NCI-H748 treated with DMSO at 0.1 percent for 48 hours (cell line): ENCODE data around the gene LCORL.
"Not testable (repeated sequence)": the region's sequence is repeated elsewhere in the genome, so short reads cannot be mapped to it uniquely, and the experiment has no call there.

Experiments used
- DNase-seq: peaks from one replicate; lab custom pipeline; 2025; lab: John Stamatoyannopoulos, UW

LCORL gene

DNA sequence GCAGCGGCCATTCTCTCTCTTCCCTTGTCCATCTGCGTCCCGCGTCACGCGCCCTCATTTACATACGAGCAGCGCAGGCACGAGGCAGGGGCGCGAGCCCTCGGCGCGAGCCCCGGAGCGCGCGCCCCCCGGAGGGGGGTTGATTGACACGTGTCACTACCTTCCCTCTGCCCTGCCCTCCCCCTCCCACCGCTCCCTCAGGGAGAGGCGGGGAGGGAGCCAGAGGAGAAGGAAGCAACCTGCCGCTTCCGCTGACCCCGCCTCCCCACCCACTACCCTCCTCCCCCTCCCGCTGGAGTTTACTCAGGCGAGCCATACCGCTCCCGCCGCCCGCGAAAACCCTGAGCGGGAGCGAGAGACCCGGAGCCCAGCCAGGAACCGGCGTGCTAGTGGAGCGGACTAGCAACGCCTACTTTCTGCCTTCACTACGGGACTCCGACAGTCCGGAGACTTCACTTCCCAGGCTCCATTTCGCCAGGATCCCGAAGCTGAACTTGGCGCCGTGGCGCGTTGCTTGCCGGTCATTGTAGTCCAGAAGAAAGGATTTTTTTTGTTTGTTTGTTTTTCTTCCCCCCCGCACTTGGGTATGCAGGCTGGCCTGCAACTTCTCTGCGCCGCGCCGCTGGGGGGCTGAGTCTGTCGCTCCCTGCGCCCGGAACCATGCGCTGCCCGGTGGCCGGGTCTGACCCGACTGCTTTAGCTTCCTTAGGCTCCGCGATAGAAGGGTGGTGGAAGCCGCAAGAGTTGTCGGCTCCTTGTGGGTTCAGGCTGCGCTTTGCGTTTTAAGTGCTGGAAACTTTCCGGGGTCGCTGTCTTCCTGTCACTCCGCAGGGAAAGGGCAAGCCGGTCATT, at the start of gene LCORL:
Gene LCORL, minus strand, starts transcription at position 36 of the 852 bp plus-strand sequence. Its CDS starts 4 bp downstream, at position 32.
- peak; percentile 92 for DNase-seq

GRCh38 chr4:18069810-18070209, 48.3 kb upstream of the LCORL start:
- DNase-seq = no peak

- DNase-seq = no peak
Observed at GRCh38 chr4:18067031-18067430, 45.5 kb upstream of the LCORL start.

DNA sequence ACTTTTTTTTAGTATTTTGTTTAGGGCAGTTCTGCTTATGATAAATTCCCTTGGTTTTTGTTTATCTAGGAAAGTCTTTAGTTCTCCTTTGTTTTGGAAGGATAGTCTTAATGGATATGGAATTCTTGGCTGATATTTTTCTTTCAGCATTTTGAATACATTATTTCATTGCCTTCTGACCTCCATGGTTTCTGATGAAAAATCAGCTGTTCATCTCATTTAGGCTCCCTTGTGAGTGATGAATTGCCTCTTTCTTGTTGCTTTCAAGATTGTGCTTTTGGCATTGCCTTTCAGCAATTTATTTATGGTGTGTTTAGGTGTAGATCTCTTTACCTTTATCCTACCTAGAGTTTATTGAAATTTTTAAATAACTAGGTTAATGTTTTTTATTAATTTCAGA, 41.5 kb upstream of the LCORL start:
- no peak for DNase-seq

- DNase-seq = no peak
Observed at GRCh38 chr4:18057821-18058533, 36.4 kb upstream of the LCORL start.

GRCh38 chr4:18056030-18056429, 34.5 kb upstream of the LCORL start:
- DNase-seq = no peak

- no peak for DNase-seq
Observed at GRCh38 chr4:18052158-18052557, 30.6 kb upstream of the LCORL start.

DNA sequence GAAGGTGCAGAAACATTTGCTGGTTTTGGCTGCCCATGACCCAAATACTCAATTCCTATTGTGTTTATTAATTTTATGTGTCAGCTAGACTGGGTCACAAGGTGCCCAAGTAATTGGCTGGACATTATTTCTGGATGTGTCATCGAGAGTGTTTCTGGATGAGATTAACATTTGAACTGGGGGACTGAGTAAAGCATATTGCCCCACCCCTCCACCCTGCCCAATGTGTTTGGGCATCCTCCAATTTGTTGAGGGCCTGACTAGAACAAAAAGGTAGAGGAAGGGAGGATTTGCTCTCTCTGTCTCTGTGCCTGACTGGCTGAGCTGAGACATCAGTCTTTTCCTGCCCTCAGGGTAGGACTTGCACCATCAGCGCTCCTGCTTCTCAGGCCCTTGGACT, 29.7 kb upstream of the LCORL start:
- no peak for DNase-seq

DNA sequence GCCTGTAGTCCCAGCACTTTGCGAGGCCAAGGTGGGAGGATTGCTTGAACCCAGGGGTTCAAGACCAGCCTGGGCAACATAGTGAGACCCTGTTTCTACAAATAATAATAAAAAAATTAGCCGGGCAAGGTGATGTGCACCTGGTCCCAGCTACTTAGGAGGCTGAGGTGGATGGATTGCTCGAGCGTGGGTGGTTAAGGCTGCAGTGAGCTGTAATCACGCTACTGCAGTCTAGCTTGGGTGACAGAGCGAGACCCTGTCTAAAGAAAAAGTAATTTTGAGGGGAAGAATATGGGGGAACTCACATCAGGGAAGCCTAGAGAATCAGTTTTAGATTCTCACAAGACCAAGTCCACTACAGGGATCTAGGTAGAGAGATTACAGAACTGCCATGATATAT, 28.9 kb upstream of the LCORL start:
- no peak for DNase-seq

- no peak for DNase-seq
Observed at GRCh38 chr4:18049446-18049845, 27.9 kb upstream of the LCORL start.

DNA sequence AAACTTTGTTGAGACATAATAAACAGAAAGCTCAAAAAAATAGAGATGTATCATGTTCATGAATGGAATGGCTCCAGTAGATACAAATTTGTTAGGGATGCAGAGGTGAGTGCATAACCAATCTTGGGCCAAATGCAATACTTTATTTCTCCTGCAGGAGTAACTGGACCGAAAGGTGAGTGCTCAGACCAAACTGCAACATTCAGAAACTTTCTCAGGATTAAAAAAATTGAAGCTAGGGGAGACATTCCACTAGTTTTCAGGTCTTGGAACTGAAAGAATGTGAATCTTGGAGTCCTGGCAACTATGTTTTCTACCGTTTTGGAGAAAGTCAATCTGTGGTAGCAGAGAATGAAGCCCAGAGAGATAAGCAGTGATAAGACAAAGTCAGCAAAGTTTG, 21.2 kb upstream of the LCORL start:
- no peak for DNase-seq

- no peak for DNase-seq
Observed at GRCh38 chr4:18042012-18042411, 20.5 kb upstream of the LCORL start.

DNA sequence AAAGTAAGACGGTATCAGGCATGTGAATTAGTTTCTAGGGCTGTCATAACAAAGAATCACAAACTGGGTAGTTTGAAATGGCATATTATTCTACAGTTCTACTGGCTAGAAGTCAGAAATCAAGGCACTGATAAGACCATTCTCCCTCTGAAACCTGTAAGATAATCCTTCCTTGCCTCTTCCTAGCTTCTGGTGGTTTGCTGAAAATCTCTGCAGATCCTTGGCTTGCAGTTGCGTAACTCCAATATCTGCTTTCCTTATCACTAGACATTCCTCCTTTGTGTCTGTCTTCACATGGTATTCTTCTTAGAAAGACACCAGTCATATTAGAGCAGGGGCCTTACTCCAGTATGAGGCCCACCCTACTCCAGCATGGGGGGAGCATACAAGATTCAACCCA, 19.6 kb upstream of the LCORL start:
- DNase-seq = no peak

GRCh38 chr4:18039113-18039512, 17.6 kb upstream of the LCORL start:
- no peak for DNase-seq

DNA sequence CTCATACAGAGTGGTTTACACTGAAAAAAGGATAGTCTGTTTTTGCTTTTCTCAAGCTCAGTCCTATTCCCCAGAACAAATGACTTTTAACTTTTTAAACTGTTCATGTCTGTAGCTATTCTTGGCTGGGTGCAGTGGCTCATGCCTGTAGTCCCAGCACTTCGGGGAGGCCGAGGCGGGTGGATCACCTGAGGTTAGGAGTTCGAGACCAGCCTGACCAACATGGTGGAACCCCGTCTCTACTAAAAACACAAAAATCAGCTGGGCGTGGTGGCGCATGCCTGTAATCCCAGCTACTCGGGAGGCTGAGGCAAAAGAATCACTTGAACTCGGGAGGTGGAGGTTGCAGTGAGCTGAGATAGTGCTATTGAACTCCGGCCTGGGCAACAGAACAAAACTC, 14.8 kb upstream of the LCORL start:
- not testable (repeated sequence) for DNase-seq

DNA sequence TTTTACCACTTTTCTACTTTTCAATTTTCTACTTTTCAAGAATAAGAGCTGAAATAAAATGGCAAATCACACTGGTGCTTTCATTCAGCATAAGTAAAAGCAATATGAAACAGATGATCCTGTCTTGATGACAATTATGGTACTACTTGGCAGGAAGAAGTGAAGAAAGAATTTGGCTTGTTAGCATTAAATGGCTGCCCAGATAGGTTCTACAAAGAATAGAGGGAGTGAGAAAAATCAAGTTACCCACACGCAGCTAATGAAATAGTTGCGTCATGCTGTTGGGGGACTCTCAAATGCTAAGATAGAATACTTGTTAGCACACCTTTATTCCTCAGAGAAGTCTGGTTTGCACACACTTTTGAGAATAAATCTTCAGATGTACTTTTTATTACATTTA, 12.5 kb upstream of the LCORL start:
- DNase-seq = no peak

GRCh38 chr4:18033111-18034085, 11.8 kb upstream of the LCORL start:
- no peak for DNase-seq

DNA sequence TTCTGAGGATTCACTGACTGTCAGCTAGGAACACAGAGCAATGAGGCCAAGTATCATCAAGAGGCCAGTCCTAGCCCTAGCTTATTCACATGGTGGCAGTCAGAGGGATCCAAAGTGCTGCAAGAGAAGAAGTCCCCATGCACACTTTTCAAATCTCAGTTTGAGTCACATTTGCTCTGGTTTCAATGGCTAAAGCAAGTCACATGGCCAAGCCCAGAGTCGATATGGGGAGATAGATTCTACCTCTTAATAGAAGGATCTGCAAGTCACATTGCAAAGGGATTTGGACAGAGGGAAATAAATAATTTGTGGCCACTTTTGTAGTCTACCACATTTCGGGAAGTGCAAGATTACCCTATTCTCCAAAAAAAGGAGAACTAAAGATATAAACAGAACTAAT, 3.7 kb upstream of the LCORL start:
- DNase-seq = no peak

DNA sequence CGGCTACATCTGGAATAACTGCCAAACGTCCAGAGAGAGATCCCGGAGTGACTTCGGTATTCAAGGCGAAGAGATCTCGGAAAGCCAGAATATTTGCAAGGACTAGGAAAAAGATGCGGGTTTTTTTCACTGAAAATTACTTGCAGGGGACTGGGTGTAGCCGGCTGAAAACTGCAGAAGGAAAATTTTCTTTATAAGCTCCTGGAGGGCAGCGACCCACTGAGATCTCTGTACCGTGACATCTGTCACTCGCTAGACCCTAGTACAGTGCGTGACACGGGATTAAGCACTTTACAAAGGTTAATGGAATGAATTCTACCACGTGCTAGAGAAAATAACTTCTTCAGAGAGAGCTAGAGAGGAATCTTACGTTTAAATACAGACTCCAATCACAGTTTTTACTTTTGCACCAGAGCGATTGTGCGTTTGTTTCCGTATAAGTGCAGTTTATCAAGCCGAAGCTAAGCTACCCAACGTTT, 1.1 kb upstream of the LCORL start:
- DNase-seq = no peak

GRCh38 chr4:18021470-18021719, 160 bp downstream of the LCORL start:
- DNase-seq = no peak

- DNase-seq = peak; percentile 28
Observed at GRCh38 chr4:18020671-18021469, 685 bp downstream of the LCORL start.
